Neural progenitor cell (in vitro differentiated cells): ENCODE measurements around the gene SDK1. TPM values are rescaled to one million over a fixed set of nuclear protein-coding genes. Genes with fewer than 3 reads are reported as not detected.

ENCODE experiments used
- DNase-seq: peaks from one replicate; pipeline ENCODE4 v3.0.0-alpha.2; 2016; ENCODE audit warnings: low spot score
- H2AFZ ChIP-seq: fragments of 200-600 bp; sonication (generic); replicated peaks from 2 replicates; pipeline ENCODE4 v1.6.1; 2016; ENCODE audit warnings: antibody characterized with exemption
- H3F3A ChIP-seq: fragments of 200-600 bp; sonication (generic); 2 replicates; pipeline ENCODE4 v1.6.1; 2016; ENCODE audit warnings: antibody characterized with exemption, low read depth
- H3K27ac ChIP-seq: fragments of 200-600 bp; sonication (generic); 2 replicates; pipeline ENCODE4 v1.5.1; 2016; ENCODE audit warnings: mild to moderate bottlenecking
- H3K27me3 ChIP-seq: fragments of 200-600 bp; sonication (generic); 2 replicates; pipeline ENCODE4 v1.6.1; 2016; ENCODE audit warnings: mild to moderate bottlenecking, moderate library complexity
- H3K36me3 ChIP-seq: fragments of 200-600 bp; sonication (generic); 2 replicates; pipeline ENCODE4 v1.5.1; 2016
- H3K4me1 ChIP-seq: fragments of 200-600 bp; sonication (generic); 2 replicates; pipeline ENCODE4 v1.6.1; 2016; ENCODE audit warnings: mixed run types
- H3K4me2 ChIP-seq: fragments of 200-600 bp; sonication (generic); 2 replicates; pipeline ENCODE4 v1.6.1; 2016
- H3K4me3 ChIP-seq: fragments of 200-600 bp; sonication (generic); 2 replicates; pipeline ENCODE4 v1.5.1; 2016
- H3K79me2 ChIP-seq: fragments of 200-600 bp; sonication (generic); 2 replicates; pipeline ENCODE4 v1.6.1; 2016; ENCODE audit warnings: low read depth
- H3K9ac ChIP-seq: fragments of 200-600 bp; sonication (generic); 2 replicates; pipeline ENCODE4 v1.6.1; 2016
- H3K9me3 ChIP-seq: fragments of 200-600 bp; sonication (generic); 2 replicates; pipeline ENCODE4 v1.5.1; 2016; ENCODE audit warnings: low read depth
- H4K20me1 ChIP-seq: fragments of 200-600 bp; sonication (generic); 2 replicates; pipeline ENCODE4 v1.6.1; 2016; ENCODE audit warnings: low read depth
- H3K27ac Mint-ChIP-seq: 3 replicates; pipeline ENCODE4 v1.8.0; 2021; ENCODE audit warnings: mixed read lengths
- H3K27me3 Mint-ChIP-seq: 2 replicates; pipeline ENCODE4 v1.8.0; 2022; ENCODE audit warnings: low read depth, mild to moderate bottlenecking, inconsistent platforms, moderate library complexity, mixed read lengths; ENCODE audit not compliant: insufficient read depth
- H3K36me3 Mint-ChIP-seq: 3 replicates; pipeline ENCODE4 v1.8.0; 2021; ENCODE audit warnings: mixed read lengths
- H3K4me1 Mint-ChIP-seq: 3 replicates; pipeline ENCODE4 v1.8.0; 2021; ENCODE audit warnings: mixed read lengths
- H3K4me3 Mint-ChIP-seq: 3 replicates; pipeline ENCODE4 v1.8.0; 2021; ENCODE audit warnings: mild to moderate bottlenecking, moderate library complexity, mixed read lengths
- H3K9me3 Mint-ChIP-seq: 3 replicates; pipeline ENCODE4 v1.8.0; 2020; ENCODE audit warnings: mixed read lengths
- CTCF ChIP-seq: fragments of 200-600 bp; sonication (generic); IDR thresholded peaks from 2 replicates; pipeline ENCODE4 v1.5.1; 2017; ENCODE audit warnings: antibody characterized with exemption, mild to moderate bottlenecking
- EZH2 ChIP-seq: fragments of 200-600 bp; sonication (generic); IDR thresholded peaks from 2 replicates; pipeline ENCODE4 v1.6.1; 2017; ENCODE audit warnings: antibody characterized with exemption, mild to moderate bottlenecking, moderate library complexity
- EZH2phosphoT487 ChIP-seq: fragments of 200-600 bp; sonication (generic); IDR thresholded peaks from 2 replicates; pipeline ENCODE4 v1.6.1; 2017; ENCODE audit warnings: antibody characterized with exemption
- total RNA-seq: library from RNA; depleted of rRNA; stranded (reverse); fragments of >200 nt; gene quantifications from 2 replicates; pipeline ENCODE4 v1.2.3, GENCODE V29; 2015; ENCODE audit warnings: low replicate concordance

The SDK1 gene
- total RNA-seq, 1 donor from 2014 or later, result 4.9 TPM

- Histone ChIP-seq H3K4me1 (no peaks in the 10 kb centered on the region), H3K79me2 (no peaks in the 10 kb centered on the region), H2AFZ (no peak overlapping the region), H3K27me3 (no peaks in the 10 kb centered on the region), H3K4me2 (no peak overlapping the region), H3K9ac (no peak overlapping the region), H3K36me3 (no peaks in the 10 kb centered on the region), H3K9me3 (no peaks in the 10 kb centered on the region), H4K20me1 (no peaks in the 10 kb centered on the region), H3F3A (peaks cover 7% of the 10 kb centered on the region), H3K4me3 (no peak overlapping the region), H3K27ac (no peak overlapping the region)
- no peak for DNase-seq
- Mint-ChIP-seq H3K36me3 (no peaks in the 10 kb centered on the region), H3K27me3 (no peaks in the 10 kb centered on the region), H3K9me3 (peaks cover 2% of the 10 kb centered on the region), H3K27ac (no peak overlapping the region), H3K4me1 (peaks cover 26% of the 10 kb centered on the region), H3K4me3 (no peak overlapping the region)
- TF ChIP-seq EZH2phosphoT487 (no peak), EZH2 (no peak), CTCF (no peak)
These were observed 890.5 kb downstream of the SDK1 start for GRCh38 chr7:4191525-4191924.

GRCh38 chr7:4195660-4196059 is 894.6 kb downstream of the SDK1 start:
- H3K27ac Mint-ChIP-seq, result no peak overlapping the region
- Histone ChIP-seq H3K4me2 (no peak overlapping the region), H3K79me2 (no peaks in the 10 kb centered on the region), H3K4me1 (no peaks in the 10 kb centered on the region), H3K9me3 (no peaks in the 10 kb centered on the region), H3K4me3 (no peak overlapping the region), H4K20me1 (no peaks in the 10 kb centered on the region), H3F3A (peaks cover 7% of the 10 kb centered on the region), H3K27me3 (no peaks in the 10 kb centered on the region), H2AFZ (no peak overlapping the region), H3K36me3 (no peaks in the 10 kb centered on the region), H3K9ac (no peak overlapping the region), H3K27ac (no peak overlapping the region)
- H3K4me1 Mint-ChIP-seq, result peaks cover 11% of the 10 kb centered on the region
- DNase-seq, result no peak
- no peak for TF ChIP-seq EZH2phosphoT487
- no peak for TF ChIP-seq EZH2
- TF ChIP-seq CTCF, result no peak
- H3K4me3 Mint-ChIP-seq, result peak overlapping the region; percentile 13
- no peaks in the 10 kb centered on the region for H3K9me3 Mint-ChIP-seq
- H3K36me3 Mint-ChIP-seq, result no peaks in the 10 kb centered on the region
- H3K27me3 Mint-ChIP-seq, result no peaks in the 10 kb centered on the region

GRCh38 chr7:4196121-4196819 is 895.2 kb downstream of the SDK1 start:
- no peak for DNase-seq
- Histone ChIP-seq H3K79me2 (no peaks in the 10 kb centered on the region), H2AFZ (no peak overlapping the region), H3K4me2 (no peak overlapping the region), H3K36me3 (no peaks in the 10 kb centered on the region), H3K9me3 (no peaks in the 10 kb centered on the region), H3K4me1 (no peaks in the 10 kb centered on the region), H3F3A (peaks cover 7% of the 10 kb centered on the region), H4K20me1 (no peaks in the 10 kb centered on the region), H3K9ac (no peak overlapping the region), H3K27me3 (no peaks in the 10 kb centered on the region), H3K27ac (no peak overlapping the region), H3K4me3 (no peak overlapping the region)
- H3K27me3 Mint-ChIP-seq, result no peaks in the 10 kb centered on the region
- peak overlapping the region; percentile 36 for H3K27ac Mint-ChIP-seq
- H3K4me1 Mint-ChIP-seq, result peaks cover 11% of the 10 kb centered on the region
- no peaks in the 10 kb centered on the region for H3K36me3 Mint-ChIP-seq
- H3K4me3 Mint-ChIP-seq, result no peak overlapping the region
- H3K9me3 Mint-ChIP-seq, result no peaks in the 10 kb centered on the region
- no peak for TF ChIP-seq CTCF
- no peak for TF ChIP-seq EZH2
- no peak for TF ChIP-seq EZH2phosphoT487
